ENCODE results near the gene BANK1. TPM values are rescaled to one million over a fixed set of nuclear protein-coding genes. Genes with fewer than 3 reads are reported as not detected.

BANK1 gene
- total RNA-seq, 4 donors from 2014 or later: 0.22 to 1.4 (median 0.96) TPM

DNA sequence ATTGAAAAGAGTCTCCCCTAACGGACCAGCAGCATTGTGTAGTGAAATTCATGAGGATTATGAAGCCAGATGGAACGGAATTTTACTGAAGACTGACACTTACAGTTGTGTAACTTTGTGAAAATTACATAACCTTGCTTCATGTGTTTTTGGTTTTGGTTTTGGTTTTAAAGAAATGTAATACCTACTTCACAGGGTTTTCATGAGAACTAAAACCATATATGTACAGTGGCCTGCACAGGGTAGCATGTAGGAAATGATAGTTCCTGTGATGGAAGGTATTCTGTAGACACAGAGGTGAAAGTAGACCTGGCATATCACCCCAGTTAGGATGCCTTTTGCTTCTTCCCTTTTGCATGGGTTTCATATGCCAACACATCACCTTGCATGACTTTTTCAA is 247.0 kb downstream of the BANK1 start:
- intact Hi-C loops (cut with DNase I; ENCODE audit: low total_unique reads): no loop called here
- H3K4me3 ChIP-seq (ENCODE audit: low read depth, poor library complexity, severe bottlenecking): no peak overlapping the region
- no peak for DNase-seq (ENCODE audit: low spot score in 2 of 2)
- 30 to 67% methylated on average over 2 of the region's 2 CpGs for WGBS, 2 donors
- TF ChIP-seq, protein P1, sequence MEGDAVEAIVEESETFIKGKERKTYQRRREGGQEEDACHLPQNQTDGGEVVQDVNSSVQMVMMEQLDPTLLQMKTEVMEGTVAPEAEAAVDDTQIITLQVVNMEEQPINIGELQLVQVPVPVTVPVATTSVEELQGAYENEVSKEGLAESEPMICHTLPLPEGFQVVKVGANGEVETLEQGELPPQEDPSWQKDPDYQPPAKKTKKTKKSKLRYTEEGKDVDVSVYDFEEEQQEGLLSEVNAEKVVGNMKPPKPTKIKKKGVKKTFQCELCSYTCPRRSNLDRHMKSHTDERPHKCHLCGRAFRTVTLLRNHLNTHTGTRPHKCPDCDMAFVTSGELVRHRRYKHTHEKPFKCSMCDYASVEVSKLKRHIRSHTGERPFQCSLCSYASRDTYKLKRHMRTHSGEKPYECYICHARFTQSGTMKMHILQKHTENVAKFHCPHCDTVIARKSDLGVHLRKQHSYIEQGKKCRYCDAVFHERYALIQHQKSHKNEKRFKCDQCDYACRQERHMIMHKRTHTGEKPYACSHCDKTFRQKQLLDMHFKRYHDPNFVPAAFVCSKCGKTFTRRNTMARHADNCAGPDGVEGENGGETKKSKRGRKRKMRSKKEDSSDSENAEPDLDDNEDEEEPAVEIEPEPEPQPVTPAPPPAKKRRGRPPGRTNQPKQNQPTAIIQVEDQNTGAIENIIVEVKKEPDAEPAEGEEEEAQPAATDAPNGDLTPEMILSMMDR (IDR thresholded peaks at IDR 0.05): no peak
- TF ChIP-seq POLR2A (IDR thresholded peaks at IDR 0.05): no peak

DNA sequence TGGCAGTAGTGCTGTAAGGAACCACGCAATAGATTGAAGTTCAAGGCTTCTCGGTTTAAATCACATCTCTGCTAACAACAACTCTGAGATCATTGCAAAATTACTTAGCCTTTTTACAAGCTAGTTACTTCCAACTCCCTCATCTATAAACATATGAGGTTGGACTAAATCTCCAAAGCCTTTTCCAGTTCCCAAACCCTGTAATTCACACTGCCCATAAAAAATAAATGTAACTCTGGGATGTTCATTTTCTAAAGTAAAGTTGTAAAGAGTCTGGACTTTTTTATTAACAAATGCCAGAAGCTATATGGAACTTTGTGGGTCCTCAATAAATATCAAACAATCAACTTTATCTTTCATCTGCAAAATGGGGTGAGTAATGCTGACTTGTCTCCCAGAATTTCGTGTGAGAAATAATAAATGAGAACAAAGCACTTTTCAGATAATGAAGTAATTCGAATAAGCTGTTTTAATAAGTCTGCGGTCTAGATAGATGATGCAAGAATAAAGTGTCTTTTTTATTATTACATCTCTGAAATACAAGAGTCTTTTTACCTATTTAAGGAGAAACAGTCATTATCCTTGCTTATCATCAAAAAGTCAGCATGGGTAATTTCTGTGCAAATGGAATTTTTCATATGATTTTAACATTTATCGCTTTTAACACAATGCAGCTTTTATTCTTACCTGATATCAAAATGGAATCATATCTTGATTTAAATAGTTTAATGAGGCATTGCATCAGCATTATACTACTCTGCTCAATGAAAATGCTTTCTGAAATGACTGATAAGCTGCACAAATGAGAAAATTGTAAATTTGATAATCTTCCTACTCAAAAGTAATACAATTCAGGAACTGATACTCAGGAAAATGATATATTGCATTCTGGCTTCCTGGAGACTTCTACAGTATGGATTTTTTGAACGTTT is 252.6 kb downstream of the BANK1 start:
- DNase-seq (ENCODE audit: low spot score in 2 of 2): no peak
- TF ChIP-seq POLR2A (IDR thresholded peaks at IDR 0.05): no peak
- TF ChIP-seq, protein P1 (IDR thresholded peaks at IDR 0.05): no peak
- intact Hi-C loops (cut with DNase I; ENCODE audit: low total_unique reads): no loop called here
- WGBS, 2 donors: 59 to 64% methylated on average over 7 of the region's 7 CpGs
- H3K4me3 ChIP-seq (ENCODE audit: low read depth, poor library complexity, severe bottlenecking): no peak overlapping the region

DNA sequence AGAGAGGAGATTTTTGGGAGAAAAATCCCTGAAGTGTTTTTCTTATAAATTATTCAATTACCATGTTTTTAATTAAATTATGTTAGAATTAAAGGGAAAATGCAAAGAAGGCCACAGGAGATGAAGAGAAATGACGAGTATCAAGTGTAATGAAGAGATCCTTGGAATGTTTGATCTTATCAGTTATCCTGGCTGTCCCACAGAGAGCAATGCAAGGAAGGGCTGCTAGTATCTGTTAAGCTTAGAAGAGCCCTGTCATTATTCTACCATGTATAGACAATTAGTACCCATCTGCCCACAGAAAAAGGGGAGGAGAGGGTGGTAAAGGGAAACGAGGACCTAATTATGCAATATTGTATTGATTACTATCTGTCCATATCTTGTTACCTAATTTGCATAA is 257.1 kb downstream of the BANK1 start:
- WGBS, 2 donors: 52 to 64% methylated on average over 2 of the region's 2 CpGs
- intact Hi-C loops (cut with DNase I; ENCODE audit: low total_unique reads): no loop called here
- TF ChIP-seq POLR2A (IDR thresholded peaks at IDR 0.05): no peak
- TF ChIP-seq, protein P1 (IDR thresholded peaks at IDR 0.05): no peak
- no peak overlapping the region for H3K4me3 ChIP-seq (ENCODE audit: low read depth, poor library complexity, severe bottlenecking)
- DNase-seq (ENCODE audit: low spot score in 2 of 2): no peak

DNA sequence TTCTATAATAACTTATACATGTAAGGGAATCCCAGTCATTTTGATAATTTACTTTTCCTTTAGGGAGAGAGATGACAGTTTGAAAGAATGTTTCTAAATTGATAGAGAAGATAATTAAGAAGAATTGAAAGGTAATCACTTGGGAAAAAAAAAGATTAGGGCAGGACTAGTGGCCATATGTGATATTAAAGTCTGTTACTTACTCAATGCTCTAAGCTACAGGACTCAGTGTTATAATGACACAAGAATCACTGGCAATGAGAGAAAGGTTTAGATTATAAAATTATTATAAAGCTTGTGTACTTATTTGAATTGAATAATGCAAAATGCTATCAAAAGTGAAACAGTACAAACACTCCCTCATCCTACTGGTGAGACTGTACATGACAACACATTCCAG is 265.3 kb downstream of the BANK1 start:
- no peak for TF ChIP-seq POLR2A (IDR thresholded peaks at IDR 0.05)
- TF ChIP-seq, protein P1 (IDR thresholded peaks at IDR 0.05): no peak
- DNase-seq (ENCODE audit: low spot score in 2 of 2): no peak
- intact Hi-C loops (cut with DNase I; ENCODE audit: low total_unique reads): no loop called here
- no peak overlapping the region for H3K4me3 ChIP-seq (ENCODE audit: low read depth, poor library complexity, severe bottlenecking)

DNA sequence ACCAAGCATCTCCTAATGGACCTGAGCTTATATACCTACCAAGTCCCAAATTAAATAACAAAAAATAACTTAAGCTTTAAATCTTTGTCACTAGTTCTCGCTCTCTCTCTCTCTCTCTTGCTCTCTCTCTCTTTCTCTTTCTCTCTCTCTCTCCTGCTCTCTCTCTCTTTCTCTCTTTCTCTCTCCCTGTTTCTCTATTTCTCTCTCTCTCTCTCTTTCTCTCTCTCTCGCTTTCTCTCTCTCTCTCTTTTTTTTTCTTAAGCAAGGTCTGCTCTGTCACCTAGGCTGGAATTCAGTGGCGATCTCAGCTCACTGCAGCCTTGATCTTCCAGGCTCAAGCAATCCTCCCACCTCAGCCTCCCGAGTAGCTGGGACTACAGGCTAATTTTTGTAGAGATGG is 266.6 kb downstream of the BANK1 start:
- no peak for DNase-seq (ENCODE audit: low spot score in 2 of 2)
- 89 to 92% methylated on average over 4 of the region's 4 CpGs for whole genome bisulfite sequencing, 2 donors
- no peak overlapping the region for H3K4me3 ChIP-seq (ENCODE audit: low read depth, poor library complexity, severe bottlenecking)
- intact Hi-C loops (cut with DNase I; ENCODE audit: low total_unique reads): no loop called here
- TF ChIP-seq POLR2A (IDR thresholded peaks at IDR 0.05): no peak
- TF ChIP-seq, protein P1 (IDR thresholded peaks at IDR 0.05): no peak
